ENCODE results near the gene MAPK10. TPM values are rescaled to one million over a fixed set of nuclear protein-coding genes. Genes with fewer than 3 reads are reported as not detected.

The MAPK10 gene
- total and polyA plus RNA-seq, 7 experiments from 2014 or later: 0.54 TPM; not detected in 6

- ATAC-seq (no peak), DNase-seq (no peak)
- no peak overlapping the region for H3K4me3 Mint-ChIP-seq
- H3K4me1 ChIP-seq (ENCODE audit: control insufficient read depth in 2 of 2, insufficient read depth in 2 of 2, low read length in 2 of 2): no peaks in the 10 kb centered on the region
- no peaks in the 10 kb centered on the region for H3K36me3 Mint-ChIP-seq
- H3K4me1 Mint-ChIP-seq: no peaks in the 10 kb centered on the region
- H3K27me3 ChIP-seq (ENCODE audit: control insufficient read depth in 2 of 2, insufficient read depth in 2 of 2, low read length in 2 of 2): no peaks in the 10 kb centered on the region
- no peak overlapping the region for H3K27ac ChIP-seq (ENCODE audit: low read depth, low read length)
- H3K27me3 Mint-ChIP-seq: peaks cover 0 to 5% (median 0%) of the 10 kb centered on the region in 5 donors
- no peak overlapping the region for H3K4me3 ChIP-seq (ENCODE audit: low read length)
- H3K27ac Mint-ChIP-seq: no peak overlapping the region
- H3K9me3 Mint-ChIP-seq: peaks cover 0 to 7% (median 0%) of the 10 kb centered on the region in 11 donors
- intact Hi-C loops (cut with micrococcal nuclease): no loop called here
- ChIA-PET POLR2A (no interaction called here), CTCF (no interaction called here)
- H3K9me3 ChIP-seq (ENCODE audit: control insufficient read depth in 2 of 3, low read length in 3 of 3): no peaks in the 10 kb centered on the region
- H3K36me3 ChIP-seq (ENCODE audit: control insufficient read depth in 2 of 3, insufficient read depth in 3 of 3, low read length in 3 of 3): no peaks in the 10 kb centered on the region
Observed at GRCh38 chr4:86286726-86287125, 73.1 kb downstream of the MAPK10 start.

- H3K4me1 Mint-ChIP-seq: no peaks in the 10 kb centered on the region
- H3K36me3 Mint-ChIP-seq: no peaks in the 10 kb centered on the region
- no peak overlapping the region for H3K4me3 Mint-ChIP-seq
- Histone ChIP-seq H3K4me1 (ENCODE audit: control insufficient read depth in 2 of 2, insufficient read depth in 2 of 2, low read length in 2 of 2) (no peaks in the 10 kb centered on the region), H3K36me3 (ENCODE audit: control insufficient read depth in 2 of 3, insufficient read depth in 3 of 3, low read length in 3 of 3) (no peaks in the 10 kb centered on the region), H3K9me3 (ENCODE audit: control insufficient read depth in 2 of 3, low read length in 3 of 3) (no peaks in the 10 kb centered on the region), H3K27me3 (ENCODE audit: control insufficient read depth in 2 of 2, insufficient read depth in 2 of 2, low read length in 2 of 2) (no peaks in the 10 kb centered on the region), H3K27ac (ENCODE audit: low read depth, low read length) (no peak overlapping the region), H3K4me3 (ENCODE audit: low read length) (no peak overlapping the region)
- peaks cover 0 to 5% (median 0%) of the 10 kb centered on the region in 5 donors for H3K27me3 Mint-ChIP-seq
- ATAC-seq (no peak), DNase-seq (no peak)
- intact Hi-C loops (cut with micrococcal nuclease): no loop called here
- peaks cover 0 to 7% (median 0%) of the 10 kb centered on the region in 11 donors for H3K9me3 Mint-ChIP-seq
- H3K27ac Mint-ChIP-seq: no peak overlapping the region
- ChIA-PET POLR2A (no interaction called here), CTCF (no interaction called here)
Observed at GRCh38 chr4:86283371-86283770, 76.5 kb downstream of the MAPK10 start.

- ChIA-PET CTCF (no interaction called here), POLR2A (no interaction called here)
- DNase-seq (no peak), ATAC-seq (no peak)
- H3K9me3 ChIP-seq (ENCODE audit: control insufficient read depth in 2 of 3, low read length in 3 of 3): no peaks in the 10 kb centered on the region
- intact Hi-C loops (cut with micrococcal nuclease): no loop called here
- H3K4me3 ChIP-seq (ENCODE audit: low read length): no peak overlapping the region
- Mint-ChIP-seq H3K27ac (no peak overlapping the region), H3K27me3 (peaks cover 0 to 5% (median 0%) of the 10 kb centered on the region in 5 donors), H3K4me3 (no peak overlapping the region), H3K4me1 (no peaks in the 10 kb centered on the region), H3K9me3 (peaks cover 0 to 7% (median 2%) of the 10 kb centered on the region in 11 donors), H3K36me3 (no peaks in the 10 kb centered on the region)
- no peaks in the 10 kb centered on the region for H3K27me3 ChIP-seq (ENCODE audit: control insufficient read depth in 2 of 2, insufficient read depth in 2 of 2, low read length in 2 of 2)
- no peak overlapping the region for H3K27ac ChIP-seq (ENCODE audit: low read depth, low read length)
- H3K4me1 ChIP-seq (ENCODE audit: control insufficient read depth in 2 of 2, insufficient read depth in 2 of 2, low read length in 2 of 2): no peaks in the 10 kb centered on the region
- H3K36me3 ChIP-seq (ENCODE audit: control insufficient read depth in 2 of 3, insufficient read depth in 3 of 3, low read length in 3 of 3): no peaks in the 10 kb centered on the region
Observed at GRCh38 chr4:86280246-86280645, 79.6 kb downstream of the MAPK10 start.

GRCh38 chr4:86279293-86279960 is 80.4 kb downstream of the MAPK10 start:
- Mint-ChIP-seq H3K36me3 (no peaks in the 10 kb centered on the region), H3K27me3 (peaks cover 0 to 7% (median 0%) of the 10 kb centered on the region in 5 donors), H3K9me3 (peaks cover 0 to 4% (median 2%) of the 10 kb centered on the region in 11 donors), H3K27ac (no peak overlapping the region), H3K4me3 (no peak overlapping the region), H3K4me1 (peaks cover 0 to 1% (median 0%) of the 10 kb centered on the region in 7 donors)
- CTCF ChIA-PET: no interaction called here
- Histone ChIP-seq H3K36me3 (ENCODE audit: control insufficient read depth in 2 of 3, insufficient read depth in 3 of 3, low read length in 3 of 3) (no peaks in the 10 kb centered on the region), H3K27me3 (ENCODE audit: control insufficient read depth in 2 of 2, insufficient read depth in 2 of 2, low read length in 2 of 2) (no peaks in the 10 kb centered on the region), H3K4me3 (ENCODE audit: low read length) (no peak overlapping the region), H3K4me1 (ENCODE audit: control insufficient read depth in 2 of 2, insufficient read depth in 2 of 2, low read length in 2 of 2) (no peaks in the 10 kb centered on the region), H3K9me3 (ENCODE audit: control insufficient read depth in 2 of 3, low read length in 3 of 3) (no peaks in the 10 kb centered on the region), H3K27ac (ENCODE audit: low read depth, low read length) (no peak overlapping the region)
- intact Hi-C loops (cut with micrococcal nuclease): no loop called here
- POLR2A ChIA-PET: no interaction called here
- DNase-seq (no peak), ATAC-seq (no peak)

- CTCF ChIA-PET: no interaction called here
Observed at GRCh38 chr4:86278126-86278525, 81.7 kb downstream of the MAPK10 start.

GRCh38 chr4:86274642-86275041 is 85.2 kb downstream of the MAPK10 start:
- peaks cover 0 to 8% (median 0%) of the 10 kb centered on the region in 5 donors for H3K27me3 Mint-ChIP-seq
- no peaks in the 10 kb centered on the region for H3K36me3 ChIP-seq (ENCODE audit: control insufficient read depth in 2 of 3, insufficient read depth in 3 of 3, low read length in 3 of 3)
- H3K9me3 ChIP-seq (ENCODE audit: control insufficient read depth in 2 of 3, low read length in 3 of 3): no peaks in the 10 kb centered on the region
- H3K27me3 ChIP-seq (ENCODE audit: control insufficient read depth in 2 of 2, insufficient read depth in 2 of 2, low read length in 2 of 2): no peaks in the 10 kb centered on the region
- CTCF ChIA-PET: no interaction called here
- H3K4me3 Mint-ChIP-seq: no peak overlapping the region
- H3K27ac Mint-ChIP-seq: no peak overlapping the region
- no peak overlapping the region for H3K27ac ChIP-seq (ENCODE audit: low read depth, low read length)
- peaks cover 0 to 2% (median 0%) of the 10 kb centered on the region in 7 donors for H3K4me1 Mint-ChIP-seq
- H3K4me3 ChIP-seq (ENCODE audit: low read length): no peak overlapping the region
- POLR2A ChIA-PET: no interaction called here
- no peaks in the 10 kb centered on the region for H3K36me3 Mint-ChIP-seq
- no peaks in the 10 kb centered on the region for H3K4me1 ChIP-seq (ENCODE audit: control insufficient read depth in 2 of 2, insufficient read depth in 2 of 2, low read length in 2 of 2)
- peaks cover 0 to 4% (median 0%) of the 10 kb centered on the region in 11 donors for H3K9me3 Mint-ChIP-seq
- DNase-seq (no peak), ATAC-seq (no peak)
- intact Hi-C loops (cut with micrococcal nuclease): no loop called here

More at GRCh38 chr4:86278126-86278525, 81.7 kb downstream of the MAPK10 start:
- Histone ChIP-seq H3K27ac (ENCODE audit: low read depth, low read length) (no peak overlapping the region), H3K27me3 (ENCODE audit: control insufficient read depth in 2 of 2, insufficient read depth in 2 of 2, low read length in 2 of 2) (no peaks in the 10 kb centered on the region), H3K4me1 (ENCODE audit: control insufficient read depth in 2 of 2, insufficient read depth in 2 of 2, low read length in 2 of 2) (no peaks in the 10 kb centered on the region), H3K9me3 (ENCODE audit: control insufficient read depth in 2 of 3, low read length in 3 of 3) (no peaks in the 10 kb centered on the region), H3K36me3 (ENCODE audit: control insufficient read depth in 2 of 3, insufficient read depth in 3 of 3, low read length in 3 of 3) (no peaks in the 10 kb centered on the region), H3K4me3 (ENCODE audit: low read length) (no peak overlapping the region)
- Mint-ChIP-seq H3K27me3 (peaks cover 0 to 8% (median 0%) of the 10 kb centered on the region in 5 donors), H3K36me3 (no peaks in the 10 kb centered on the region), H3K4me3 (no peak overlapping the region), H3K4me1 (peaks cover 0 to 2% (median 0%) of the 10 kb centered on the region in 7 donors), H3K9me3 (peaks cover 0 to 4% (median 0%) of the 10 kb centered on the region in 11 donors), H3K27ac (no peak overlapping the region)
- POLR2A ChIA-PET: no interaction called here
- DNase-seq (no peak), ATAC-seq (no peak)
- intact Hi-C loops (cut with micrococcal nuclease): no loop called here

GRCh38 chr4:86272669-86273068 is 87.2 kb downstream of the MAPK10 start:
- Histone ChIP-seq H3K27ac (ENCODE audit: low read depth, low read length) (no peak overlapping the region), H3K36me3 (ENCODE audit: control insufficient read depth in 2 of 3, insufficient read depth in 3 of 3, low read length in 3 of 3) (no peaks in the 10 kb centered on the region), H3K4me3 (ENCODE audit: low read length) (no peak overlapping the region), H3K9me3 (ENCODE audit: control insufficient read depth in 2 of 3, low read length in 3 of 3) (no peaks in the 10 kb centered on the region), H3K27me3 (ENCODE audit: control insufficient read depth in 2 of 2, insufficient read depth in 2 of 2, low read length in 2 of 2) (no peaks in the 10 kb centered on the region), H3K4me1 (ENCODE audit: control insufficient read depth in 2 of 2, insufficient read depth in 2 of 2, low read length in 2 of 2) (no peaks in the 10 kb centered on the region)
- Mint-ChIP-seq H3K4me3 (no peak overlapping the region), H3K27ac (no peak overlapping the region), H3K9me3 (peaks cover 0 to 4% (median 0%) of the 10 kb centered on the region in 11 donors), H3K36me3 (no peaks in the 10 kb centered on the region), H3K27me3 (peaks cover 0 to 8% (median 0%) of the 10 kb centered on the region in 5 donors), H3K4me1 (peaks cover 0 to 2% (median 0%) of the 10 kb centered on the region in 7 donors)
- ATAC-seq (no peak), DNase-seq (no peak)
- intact Hi-C loops (cut with micrococcal nuclease): no loop called here
- CTCF ChIA-PET: no interaction called here
- POLR2A ChIA-PET: no interaction called here
